ENCODE results near the gene CDHR4.

DNA sequence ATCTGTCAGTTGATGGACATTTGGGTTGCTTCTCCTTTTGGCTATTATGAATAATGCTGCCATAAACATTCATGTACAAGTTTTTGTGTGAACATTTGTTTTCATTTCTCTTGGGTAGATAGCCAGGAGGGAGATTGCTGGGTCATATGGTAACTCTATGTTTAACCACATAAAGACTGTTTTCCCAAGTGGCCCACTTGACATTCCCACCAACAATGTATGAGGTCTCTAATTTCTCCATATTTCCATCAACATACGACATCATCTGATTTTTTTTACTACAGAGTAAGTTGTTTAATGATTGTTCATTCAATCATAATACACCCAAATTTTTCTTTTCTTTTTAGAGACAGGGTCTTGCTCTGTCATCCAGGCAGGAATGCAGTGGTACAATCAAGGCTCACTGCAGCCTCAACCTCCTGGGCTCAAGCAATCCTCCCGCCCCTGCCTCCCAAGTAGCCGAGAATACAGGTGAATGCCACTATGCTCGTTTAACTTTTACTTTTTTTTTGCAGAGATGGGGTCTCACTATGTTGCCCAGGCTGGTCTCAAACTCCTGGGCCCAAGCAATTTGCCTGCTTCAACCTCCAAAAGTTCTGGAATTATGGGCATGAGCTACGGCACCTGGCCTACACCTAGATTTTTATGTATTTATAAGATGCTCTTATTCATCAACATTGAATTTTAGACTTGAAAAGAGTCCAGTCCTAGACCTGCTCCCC is 20.2 kb downstream of the CDHR4 start:
- no peak for TF ChIP-seq POLR2A (IDR thresholded peaks at IDR 0.05)
- TF ChIP-seq, protein P1, sequence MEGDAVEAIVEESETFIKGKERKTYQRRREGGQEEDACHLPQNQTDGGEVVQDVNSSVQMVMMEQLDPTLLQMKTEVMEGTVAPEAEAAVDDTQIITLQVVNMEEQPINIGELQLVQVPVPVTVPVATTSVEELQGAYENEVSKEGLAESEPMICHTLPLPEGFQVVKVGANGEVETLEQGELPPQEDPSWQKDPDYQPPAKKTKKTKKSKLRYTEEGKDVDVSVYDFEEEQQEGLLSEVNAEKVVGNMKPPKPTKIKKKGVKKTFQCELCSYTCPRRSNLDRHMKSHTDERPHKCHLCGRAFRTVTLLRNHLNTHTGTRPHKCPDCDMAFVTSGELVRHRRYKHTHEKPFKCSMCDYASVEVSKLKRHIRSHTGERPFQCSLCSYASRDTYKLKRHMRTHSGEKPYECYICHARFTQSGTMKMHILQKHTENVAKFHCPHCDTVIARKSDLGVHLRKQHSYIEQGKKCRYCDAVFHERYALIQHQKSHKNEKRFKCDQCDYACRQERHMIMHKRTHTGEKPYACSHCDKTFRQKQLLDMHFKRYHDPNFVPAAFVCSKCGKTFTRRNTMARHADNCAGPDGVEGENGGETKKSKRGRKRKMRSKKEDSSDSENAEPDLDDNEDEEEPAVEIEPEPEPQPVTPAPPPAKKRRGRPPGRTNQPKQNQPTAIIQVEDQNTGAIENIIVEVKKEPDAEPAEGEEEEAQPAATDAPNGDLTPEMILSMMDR (IDR thresholded peaks at IDR 0.05) = no peak

Measured in testis (tissue), 2 donors.